ENCODE results near the gene MAPK8IP1.

GRCh38 chr11:45877845-45878244 lies 7.6 kb upstream of the MAPK8IP1 start:
- TF ChIP-seq CTCF (IDR thresholded peaks at IDR 0.05; ENCODE audit: extremely low read depth in 1 of 2, insufficient read depth in 1 of 2, low read depth in 1 of 2, low read length in 2 of 2): no peak
- no peak for TF ChIP-seq JUN (IDR thresholded peaks at IDR 0.05; ENCODE audit: borderline replicate concordance, insufficient read depth, insufficient read length, low read depth)
- no peak for TF ChIP-seq EZH2 (IDR thresholded peaks at IDR 0.05; ENCODE audit: borderline replicate concordance, low read depth, low read length, severe bottlenecking)
- TF ChIP-seq POLR2A (IDR thresholded peaks at IDR 0.05; ENCODE audit: low read depth, low read length): no peak
- no peak for TF ChIP-seq POLR2AphosphoS5 (IDR thresholded peaks at IDR 0.05; ENCODE audit: insufficient read depth, low read depth, low read length)
- no peak for TF ChIP-seq MYC (IDR thresholded peaks at IDR 0.05; ENCODE audit: low read depth, low read length)
- no peak for TF ChIP-seq FOS (IDR thresholded peaks at IDR 0.05; ENCODE audit: borderline replicate concordance, insufficient read depth, low read length)
- TF ChIP-seq MAX (IDR thresholded peaks at IDR 0.05; ENCODE audit: insufficient read depth, insufficient read length): no peak
